Activated T-helper 2 cell treated with anti-CD3 and anti-CD28 coated beads, Interferon-gamma antibody, Interleukin-2, Interleukin-4, amounts not matched to agents 10 μg/mL and 5 μg/mL and 100 μg/mL, durations not matched to agents 14 hours and 24 hours and 36 hours (primary cell): ENCODE results near the gene NCBP2L. TPM values are rescaled to one million over a fixed set of nuclear protein-coding genes. Genes with fewer than 3 reads are reported as not detected.

Source experiments
- DNase-seq: peaks from one replicate; pipeline ENCODE4 v3.0.0; 2021; ENCODE audit warnings: low spot score
- H3K27ac Mint-ChIP-seq: one replicate; pipeline ENCODE4 v1.8.0; 2021; ENCODE audit warnings: mixed read lengths
- H3K27me3 Mint-ChIP-seq: one replicate; pipeline ENCODE4 v1.8.0; 2021; ENCODE audit warnings: low read depth, mixed read lengths
- H3K36me3 Mint-ChIP-seq: one replicate; pipeline ENCODE4 v1.8.0; 2021; ENCODE audit warnings: low read depth, mixed read lengths
- H3K4me1 Mint-ChIP-seq: one replicate; pipeline ENCODE4 v1.8.0; 2021; ENCODE audit warnings: low read depth, mixed read lengths
- H3K4me3 Mint-ChIP-seq: one replicate; pipeline ENCODE4 v1.8.0; 2021; ENCODE audit warnings: low read depth, mild to moderate bottlenecking, moderate library complexity, mixed read lengths
- H3K9me3 Mint-ChIP-seq: one replicate; pipeline ENCODE4 v1.8.0; 2021; ENCODE audit warnings: mixed read lengths
- intact Hi-C: fragments of 100-400 bp; cut with micrococcal nuclease; formaldehyde crosslinking; loops from one replicate; pipeline ENCODE4 v1.15.1; 2023
- total RNA-seq: library from RNA; stranded (reverse); gene quantifications from 2 replicates; pipeline ENCODE4 v1.2.3, GENCODE V29; 2022

The NCBP2L gene
- total RNA-seq, 1 donor from 2014 or later, result not detected

GRCh38 chrX:107741404-107741790, 36.1 kb upstream of the NCBP2L start:
- H3K4me3 Mint-ChIP-seq, result peak overlapping the region; percentile 68
- no peaks in the 10 kb centered on the region for H3K27me3 Mint-ChIP-seq
- H3K36me3 Mint-ChIP-seq, result no peaks in the 10 kb centered on the region
- intact Hi-C loops, result no loop called here
- no peak for DNase-seq
- peak overlapping the region; percentile 98 for H3K27ac Mint-ChIP-seq
- no peaks in the 10 kb centered on the region for H3K9me3 Mint-ChIP-seq
- peaks cover 12% of the 10 kb centered on the region for H3K4me1 Mint-ChIP-seq

GRCh38 chrX:107742700-107743191, 34.8 kb upstream of the NCBP2L start:
- Mint-ChIP-seq H3K9me3 (no peaks in the 10 kb centered on the region), H3K4me3 (no peak overlapping the region), H3K36me3 (no peaks in the 10 kb centered on the region), H3K27me3 (no peaks in the 10 kb centered on the region), H3K27ac (peak overlapping the region; percentile 98), H3K4me1 (peaks cover 12% of the 10 kb centered on the region)
- intact Hi-C loops, result no loop called here
- no peak for DNase-seq

- Mint-ChIP-seq H3K9me3 (no peaks in the 10 kb centered on the region), H3K27ac (no peak overlapping the region), H3K27me3 (no peaks in the 10 kb centered on the region), H3K4me1 (peaks cover 12% of the 10 kb centered on the region), H3K36me3 (no peaks in the 10 kb centered on the region), H3K4me3 (no peak overlapping the region)
- intact Hi-C loops, result no loop called here
- DNase-seq, result no peak
Measured at GRCh38 chrX:107743995-107744394, 33.5 kb upstream of the NCBP2L start.

- no peak overlapping the region for H3K27ac Mint-ChIP-seq
- H3K36me3 Mint-ChIP-seq, result no peaks in the 10 kb centered on the region
- no peaks in the 10 kb centered on the region for H3K27me3 Mint-ChIP-seq
- no peak overlapping the region for H3K4me3 Mint-ChIP-seq
- H3K9me3 Mint-ChIP-seq, result no peaks in the 10 kb centered on the region
- H3K4me1 Mint-ChIP-seq, result peaks cover 12% of the 10 kb centered on the region
- no peak for DNase-seq
- intact Hi-C loops, result no loop called here
Measured at GRCh38 chrX:107744868-107745267, 32.7 kb upstream of the NCBP2L start.

GRCh38 chrX:107747596-107748161, 29.9 kb upstream of the NCBP2L start:
- Mint-ChIP-seq H3K9me3 (no peaks in the 10 kb centered on the region), H3K36me3 (no peaks in the 10 kb centered on the region), H3K27ac (no peak overlapping the region), H3K4me3 (no peak overlapping the region), H3K4me1 (no peaks in the 10 kb centered on the region), H3K27me3 (no peaks in the 10 kb centered on the region)
- no peak for DNase-seq
- intact Hi-C loops, result no loop called here

DNA sequence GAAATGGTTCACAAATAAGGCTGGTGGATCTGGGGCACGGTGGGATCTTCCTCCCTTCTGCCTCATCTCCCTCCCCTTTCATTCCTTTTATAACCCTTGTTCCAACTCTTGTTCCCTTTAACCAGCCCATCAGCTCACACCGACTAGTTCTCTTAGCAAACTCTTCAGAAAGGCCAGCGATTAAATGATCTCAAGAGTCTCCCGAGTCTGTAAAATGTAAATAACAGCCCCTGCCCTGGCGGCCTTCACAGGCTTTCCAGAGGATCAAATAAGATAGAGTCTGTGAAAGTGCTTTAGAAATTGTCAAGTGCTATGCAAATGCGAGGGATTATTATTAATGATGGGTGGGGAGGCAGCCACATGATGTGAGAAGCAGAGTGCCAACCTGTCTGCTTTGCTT, 29.0 kb upstream of the NCBP2L start:
- H3K27ac Mint-ChIP-seq, result no peak overlapping the region
- no peak for DNase-seq
- H3K4me3 Mint-ChIP-seq, result no peak overlapping the region
- H3K36me3 Mint-ChIP-seq, result no peaks in the 10 kb centered on the region
- H3K4me1 Mint-ChIP-seq, result no peaks in the 10 kb centered on the region
- H3K27me3 Mint-ChIP-seq, result no peaks in the 10 kb centered on the region
- H3K9me3 Mint-ChIP-seq, result no peaks in the 10 kb centered on the region
- intact Hi-C loops, result no loop called here

DNA sequence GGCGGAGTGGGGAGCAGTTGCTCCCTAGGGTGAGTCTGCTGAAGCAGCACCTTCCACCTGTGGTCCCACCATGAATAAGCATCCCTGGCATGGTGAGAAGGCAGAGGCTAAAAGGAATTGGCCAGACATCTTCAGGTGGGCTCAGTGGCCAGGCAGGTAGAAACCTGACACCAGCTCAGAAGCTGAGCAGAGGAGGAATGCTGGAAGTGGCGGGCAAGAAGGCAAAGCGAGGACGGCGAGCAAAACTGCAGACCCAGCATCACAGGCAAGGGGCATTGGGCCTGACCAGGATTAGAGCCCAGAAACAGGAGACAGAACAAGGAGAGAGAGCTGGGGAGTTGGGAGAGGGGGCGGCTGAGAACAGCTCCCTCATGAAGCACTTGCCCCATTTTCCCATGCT, 27.3 kb upstream of the NCBP2L start:
- no peak overlapping the region for H3K4me3 Mint-ChIP-seq
- H3K4me1 Mint-ChIP-seq, result no peaks in the 10 kb centered on the region
- DNase-seq, result no peak
- no peak overlapping the region for H3K27ac Mint-ChIP-seq
- H3K36me3 Mint-ChIP-seq, result no peaks in the 10 kb centered on the region
- intact Hi-C loops, result no loop called here
- H3K27me3 Mint-ChIP-seq, result no peaks in the 10 kb centered on the region
- H3K9me3 Mint-ChIP-seq, result no peaks in the 10 kb centered on the region

GRCh38 chrX:107750861-107751445, 26.6 kb upstream of the NCBP2L start:
- Mint-ChIP-seq H3K27ac (no peak overlapping the region), H3K9me3 (no peaks in the 10 kb centered on the region), H3K36me3 (no peaks in the 10 kb centered on the region), H3K4me3 (no peak overlapping the region), H3K27me3 (no peaks in the 10 kb centered on the region), H3K4me1 (peaks cover 2% of the 10 kb centered on the region)
- intact Hi-C loops, result no loop called here
- DNase-seq, result no peak

- Mint-ChIP-seq H3K27me3 (no peaks in the 10 kb centered on the region), H3K9me3 (no peaks in the 10 kb centered on the region), H3K4me1 (peaks cover 2% of the 10 kb centered on the region), H3K4me3 (no peak overlapping the region), H3K27ac (no peak overlapping the region), H3K36me3 (no peaks in the 10 kb centered on the region)
- no peak for DNase-seq
- intact Hi-C loops, result no loop called here
Measured at GRCh38 chrX:107752043-107752442, 25.5 kb upstream of the NCBP2L start.

DNA sequence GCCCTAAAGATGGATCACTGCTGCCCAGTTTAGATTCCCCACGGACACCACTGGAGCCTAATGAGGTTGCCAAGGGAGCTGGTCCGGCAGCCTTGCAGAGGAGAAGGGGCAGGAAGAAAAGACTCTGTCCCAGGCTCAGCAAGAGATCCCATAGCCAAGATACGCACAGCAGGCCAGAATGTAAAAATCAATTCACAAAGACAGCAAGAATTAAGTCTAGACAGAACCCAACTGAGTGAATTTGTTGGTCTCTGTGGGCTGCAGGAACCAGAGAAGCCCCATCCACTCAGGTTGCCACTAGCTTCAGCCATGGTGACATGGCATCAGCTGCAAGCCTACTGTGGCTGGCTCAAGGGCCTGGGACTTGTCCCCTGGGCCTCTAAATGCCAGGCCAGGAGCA, 24.8 kb upstream of the NCBP2L start:
- Mint-ChIP-seq H3K4me3 (no peak overlapping the region), H3K4me1 (peaks cover 2% of the 10 kb centered on the region), H3K27me3 (no peaks in the 10 kb centered on the region), H3K9me3 (no peaks in the 10 kb centered on the region), H3K27ac (no peak overlapping the region), H3K36me3 (no peaks in the 10 kb centered on the region)
- intact Hi-C loops, result no loop called here
- no peak for DNase-seq

- H3K36me3 Mint-ChIP-seq, result no peaks in the 10 kb centered on the region
- intact Hi-C loops, result no loop called here
- H3K9me3 Mint-ChIP-seq, result no peaks in the 10 kb centered on the region
- DNase-seq, result no peak
- no peak overlapping the region for H3K4me3 Mint-ChIP-seq
- H3K27ac Mint-ChIP-seq, result no peak overlapping the region
- peaks cover 2% of the 10 kb centered on the region for H3K4me1 Mint-ChIP-seq
- no peaks in the 10 kb centered on the region for H3K27me3 Mint-ChIP-seq
Measured at GRCh38 chrX:107753187-107753586, 24.3 kb upstream of the NCBP2L start.

DNA sequence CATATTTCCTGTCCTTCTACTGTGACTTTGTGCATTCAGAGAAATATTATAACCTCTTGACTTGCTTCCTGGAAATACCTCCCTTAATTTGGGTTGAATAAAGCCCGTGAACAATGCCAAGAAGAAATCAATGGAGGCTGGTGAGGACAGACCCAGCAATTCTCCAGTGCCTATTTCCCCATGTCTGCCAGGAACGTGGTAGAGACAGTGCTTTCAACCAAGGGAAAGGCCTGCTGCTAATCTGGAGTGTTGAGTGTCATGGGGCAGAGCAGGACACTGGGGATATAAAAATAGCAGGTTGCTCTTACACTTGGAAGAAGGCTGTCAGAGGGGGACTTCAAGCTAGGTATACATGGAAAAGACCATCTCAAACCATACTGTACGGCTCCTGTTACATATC, 21.8 kb upstream of the NCBP2L start:
- intact Hi-C loops, result no loop called here
- Mint-ChIP-seq H3K36me3 (no peaks in the 10 kb centered on the region), H3K4me3 (no peak overlapping the region), H3K27me3 (no peaks in the 10 kb centered on the region), H3K9me3 (no peaks in the 10 kb centered on the region), H3K4me1 (peaks cover 2% of the 10 kb centered on the region), H3K27ac (no peak overlapping the region)
- no peak for DNase-seq

DNA sequence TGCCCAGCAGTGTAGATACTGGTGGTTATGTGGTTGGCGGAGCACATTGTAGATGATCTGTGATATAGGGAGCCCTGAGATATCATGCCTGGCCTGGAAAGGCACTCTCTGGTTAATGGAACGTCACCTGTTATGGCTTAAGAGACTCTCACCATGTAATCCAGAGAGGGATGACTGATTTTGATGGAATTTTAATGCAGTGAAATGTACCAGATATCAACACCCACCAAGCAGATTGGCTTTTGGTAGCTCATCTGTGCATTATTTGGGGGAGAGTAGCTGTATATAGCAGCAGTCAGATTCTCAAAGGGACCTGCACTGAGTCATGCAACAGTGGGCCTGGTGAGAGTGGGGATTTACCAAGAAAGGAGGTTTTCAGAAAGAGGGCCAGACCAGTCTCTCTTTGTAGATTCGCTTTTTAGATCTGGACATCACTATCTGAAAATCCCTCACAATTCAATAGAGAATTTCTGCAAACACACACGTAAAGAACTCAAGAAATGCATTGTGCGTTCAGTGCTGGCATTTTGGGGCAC, 19.2 kb upstream of the NCBP2L start:
- H3K27me3 Mint-ChIP-seq, result no peaks in the 10 kb centered on the region
- DNase-seq, result no peak
- intact Hi-C loops, result no loop called here
- no peak overlapping the region for H3K27ac Mint-ChIP-seq
- H3K36me3 Mint-ChIP-seq, result no peaks in the 10 kb centered on the region
- H3K9me3 Mint-ChIP-seq, result no peaks in the 10 kb centered on the region
- peaks cover 2% of the 10 kb centered on the region for H3K4me1 Mint-ChIP-seq
- no peak overlapping the region for H3K4me3 Mint-ChIP-seq
